OCI-LY7 (cell line): Measurements from ENCODE around the gene GMDS. TPM values are rescaled to one million over a fixed set of nuclear protein-coding genes. Genes with fewer than 3 reads are reported as not detected.

ENCODE experiments used
- BruUV-seq: library from RNA; stranded (reverse); fragments of 400-500 nt; replicated peaks from 2 replicates; lab custom pipeline; 2021; lab: Mats Ljungman, UMichigan
- CTCF ChIA-PET: fragments of 300-600 bp; sonication (Branson Sonifier 250); formaldehyde crosslinking; loops from one replicate; lab custom pipeline; 2022; ENCODE audit warnings: antibody characterized with exemption; ENCODE audit not compliant: unreplicated experiment; lab: Charles Lee
- POLR2A ChIA-PET: fragments of 300-600 bp; sonication (Branson Sonifier 250); formaldehyde crosslinking; loops from one replicate; lab custom pipeline; 2022; ENCODE audit warnings: antibody characterized with exemption; lab: Charles Lee
- DNase-seq: peaks from one replicate; pipeline ENCODE4 v3.0.0-alpha.2; 2015; ENCODE audit warnings: low spot score
- H2AFZ ChIP-seq: fragments of 200-600 bp; sonication (generic), shearing (Covaris generic); 2 replicates; pipeline ENCODE4 v1.6.1; 2014; ENCODE audit warnings: mild to moderate bottlenecking, antibody characterized with exemption, low read length, moderate library complexity
- H3K27ac ChIP-seq: fragments of 200-600 bp; sonication (generic); 2 replicates; pipeline ENCODE4 v1.5.1; 2014; ENCODE audit warnings: mixed run types, low read depth, mild to moderate bottlenecking, moderate library complexity, low read length, inconsistent platforms; ENCODE audit not compliant: poor library complexity, severe bottlenecking
- H3K36me3 ChIP-seq: fragments of 200-600 bp; sonication (generic); 2 replicates; pipeline ENCODE4 v1.6.1; 2014; ENCODE audit warnings: mild to moderate bottlenecking, antibody characterized with exemption, low read length, moderate library complexity, mixed read lengths; ENCODE audit not compliant: insufficient read depth
- H3K4me1 ChIP-seq: fragments of 200-600 bp; sonication (generic); 2 replicates; pipeline ENCODE4 v1.5.1; 2014; ENCODE audit warnings: mild to moderate bottlenecking, low read length; ENCODE audit not compliant: insufficient read depth, poor library complexity, severe bottlenecking
- H3K4me2 ChIP-seq: fragments of 200-600 bp; sonication (generic); 2 replicates; pipeline ENCODE4 v1.6.1; 2014; ENCODE audit warnings: mild to moderate bottlenecking, low read length
- H3K4me3 ChIP-seq: fragments of 200-600 bp; sonication (generic); 2 replicates; pipeline ENCODE4 v1.5.1; 2014; ENCODE audit warnings: mild to moderate bottlenecking, low read depth, low read length; ENCODE audit not compliant: poor library complexity, severe bottlenecking
- H3K79me2 ChIP-seq: fragments of 200-600 bp; sonication (generic); 2 replicates; pipeline ENCODE4 v1.6.1; 2016; ENCODE audit warnings: low read depth, mild to moderate bottlenecking, low read length, moderate library complexity, mixed read lengths; ENCODE audit not compliant: insufficient read depth
- H3K9me2 ChIP-seq: fragments of 200-600 bp; sonication (generic); 2 replicates; pipeline ENCODE4 v1.6.1; 2016; ENCODE audit warnings: mild to moderate bottlenecking, low read length, mixed read lengths; ENCODE audit not compliant: insufficient read depth
- H3K9me3 ChIP-seq: fragments of 200-600 bp; sonication (generic); 2 replicates; pipeline ENCODE4 v1.6.1; 2014; ENCODE audit warnings: mild to moderate bottlenecking, mixed run types, low read length, mixed read lengths
- H4K20me1 ChIP-seq: fragments of 200-600 bp; sonication (generic); 2 replicates; pipeline ENCODE4 v1.6.1; 2014; ENCODE audit warnings: mild to moderate bottlenecking, antibody characterized with exemption, low read length, moderate library complexity, mixed read lengths; ENCODE audit not compliant: insufficient read depth
- EZH2phosphoT487 ChIP-seq: fragments of 200-600 bp; sonication (generic); IDR thresholded peaks from 2 replicates; pipeline ENCODE4 v1.6.1; 2018; ENCODE audit warnings: low read depth, borderline replicate concordance, mild to moderate bottlenecking, mixed run types, antibody characterized with exemption, low read length, moderate library complexity, mixed read lengths
- intact Hi-C: fragments of 100-400 bp; cut with micrococcal nuclease; formaldehyde crosslinking; loops from one replicate; pipeline ENCODE4 v1.10.0; 2022; ENCODE audit not compliant: unreplicated experiment
- total RNA-seq, 2 experiments: library from RNA; depleted of rRNA in 1 of 2; stranded (reverse); fragments of >200 nt in 1 of 2; shearing (Covaris generic) in 1 of 2; gene quantifications; 2 replicates each; pipeline ENCODE4 v1.2.3, GENCODE V29; 2014 to 2022
- TF ChIP-seq, protein P1 (sequence below): fragments of 200-600 bp; sonication (generic); conservative IDR thresholded peaks from 2 replicates; pipeline ENCODE4 v1.5.1; 2014; ENCODE audit warnings: mild to moderate bottlenecking, antibody characterized with exemption, low read length, moderate library complexity, mixed read lengths

The GMDS gene
- total RNA-seq, 2 experiments from 2014 or later: 9.9 to 26.8 TPM

DNA sequence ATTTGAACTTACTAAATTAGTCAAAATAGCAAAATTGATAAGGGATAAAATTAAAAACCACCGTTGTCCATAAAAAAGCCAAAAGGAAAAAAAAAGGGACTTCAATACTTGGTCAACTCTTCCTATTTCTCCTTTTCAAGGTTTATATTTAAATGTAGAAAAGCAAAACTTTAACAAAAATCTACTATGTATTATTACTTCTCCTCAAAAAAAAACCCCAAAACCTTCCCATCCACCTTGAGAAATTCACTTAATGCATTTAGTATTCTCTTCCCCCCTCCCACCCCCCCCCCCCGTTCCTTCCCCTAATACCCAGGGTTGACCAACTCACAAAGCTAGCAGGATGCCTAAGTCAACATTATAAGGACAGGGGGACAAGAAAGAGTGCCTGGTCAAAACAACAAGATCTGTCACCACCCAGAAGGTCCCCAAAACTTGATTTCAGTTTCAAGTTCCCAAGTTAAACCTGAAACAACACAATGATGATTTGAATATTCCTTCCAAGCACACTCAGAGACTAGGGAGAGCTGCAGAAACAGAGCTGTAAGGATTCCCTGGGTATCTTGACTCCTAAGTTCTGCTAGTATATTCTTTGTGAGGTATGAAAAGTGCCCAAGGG is 14.6 kb downstream of the GMDS start:
- ChIA-PET CTCF (no interaction called here), POLR2A (interaction anchor here (0.6 to 0.7 kb wide), 2 partner anchors 16 to 1536 kb away, joined by 3 to 8 read pairs; no protein-coding TSS in a partner anchor)
- no peak for TF ChIP-seq EZH2phosphoT487
- TF ChIP-seq, protein P1, sequence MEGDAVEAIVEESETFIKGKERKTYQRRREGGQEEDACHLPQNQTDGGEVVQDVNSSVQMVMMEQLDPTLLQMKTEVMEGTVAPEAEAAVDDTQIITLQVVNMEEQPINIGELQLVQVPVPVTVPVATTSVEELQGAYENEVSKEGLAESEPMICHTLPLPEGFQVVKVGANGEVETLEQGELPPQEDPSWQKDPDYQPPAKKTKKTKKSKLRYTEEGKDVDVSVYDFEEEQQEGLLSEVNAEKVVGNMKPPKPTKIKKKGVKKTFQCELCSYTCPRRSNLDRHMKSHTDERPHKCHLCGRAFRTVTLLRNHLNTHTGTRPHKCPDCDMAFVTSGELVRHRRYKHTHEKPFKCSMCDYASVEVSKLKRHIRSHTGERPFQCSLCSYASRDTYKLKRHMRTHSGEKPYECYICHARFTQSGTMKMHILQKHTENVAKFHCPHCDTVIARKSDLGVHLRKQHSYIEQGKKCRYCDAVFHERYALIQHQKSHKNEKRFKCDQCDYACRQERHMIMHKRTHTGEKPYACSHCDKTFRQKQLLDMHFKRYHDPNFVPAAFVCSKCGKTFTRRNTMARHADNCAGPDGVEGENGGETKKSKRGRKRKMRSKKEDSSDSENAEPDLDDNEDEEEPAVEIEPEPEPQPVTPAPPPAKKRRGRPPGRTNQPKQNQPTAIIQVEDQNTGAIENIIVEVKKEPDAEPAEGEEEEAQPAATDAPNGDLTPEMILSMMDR: no peak
- Histone ChIP-seq H3K27ac (no peak overlapping the region), H4K20me1 (no peaks in the 10 kb centered on the region; the same call in 1 of the 2 replicates), H3K79me2 (no peaks in the 10 kb centered on the region; the same call in 1 of the 2 replicates), H3K4me3 (no peak overlapping the region), H3K4me1 (no peaks in the 10 kb centered on the region), H3K4me2 (no peak overlapping the region), H2AFZ (no peak overlapping the region), H3K36me3 (no peaks in the 10 kb centered on the region), H3K9me2 (no peaks in the 10 kb centered on the region), H3K9me3 (no peaks in the 10 kb centered on the region)
- BruUV-seq: no TSS peak
- intact Hi-C loops: no loop called here
- DNase-seq: no peak

DNA sequence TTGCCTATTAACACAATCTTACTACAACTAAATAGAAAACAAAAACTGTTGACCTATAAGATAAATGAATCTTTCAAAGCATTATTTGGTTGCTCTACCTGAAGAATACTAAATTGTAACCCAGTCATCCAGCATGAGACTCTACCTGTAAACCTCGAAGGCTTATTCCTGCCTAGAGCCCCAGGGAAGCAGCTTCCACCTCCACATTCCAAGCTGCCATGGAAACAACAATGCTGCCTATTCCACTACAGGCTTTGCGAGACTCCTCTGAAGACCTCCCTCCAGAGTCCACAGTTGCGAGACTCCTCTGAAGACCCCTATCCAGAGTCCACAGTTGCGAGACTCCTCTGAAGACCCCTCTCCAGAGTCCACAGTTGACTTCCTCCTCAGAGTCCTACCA is 15.7 kb downstream of the GMDS start:
- no peak for DNase-seq
- ChIA-PET POLR2A (no interaction called here), CTCF (no interaction called here)
- Histone ChIP-seq H3K9me2 (no peaks in the 10 kb centered on the region), H2AFZ (no peak overlapping the region), H3K79me2 (no peaks in the 10 kb centered on the region; the same call in 1 of the 2 replicates), H3K4me2 (no peak overlapping the region), H3K4me3 (no peak overlapping the region), H3K4me1 (no peaks in the 10 kb centered on the region), H3K36me3 (no peaks in the 10 kb centered on the region), H3K9me3 (no peaks in the 10 kb centered on the region), H4K20me1 (no peaks in the 10 kb centered on the region; the same call in 1 of the 2 replicates), H3K27ac (no peak overlapping the region)
- intact Hi-C loops: no loop called here
- BruUV-seq: no TSS peak
- TF ChIP-seq EZH2phosphoT487: no peak
- TF ChIP-seq, protein P1: no peak

DNA sequence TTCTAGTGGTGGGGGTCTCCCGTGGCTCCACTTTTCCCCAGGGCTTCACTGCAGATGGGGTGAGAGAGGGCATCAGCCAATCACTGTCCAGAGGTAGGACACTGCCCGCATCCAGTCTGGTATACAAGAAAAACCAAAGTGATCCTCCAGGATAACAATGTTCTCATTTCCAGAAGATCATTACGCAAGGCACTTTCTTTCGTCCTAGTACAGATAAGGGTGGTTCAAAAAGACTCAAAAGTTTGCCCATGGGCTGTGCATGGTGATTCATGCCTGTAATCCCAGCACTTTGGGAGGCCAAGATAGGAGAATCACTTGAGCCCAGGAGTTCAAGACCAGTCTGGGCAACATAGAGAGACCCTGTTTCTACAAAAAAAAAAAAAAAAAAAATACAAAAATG is 16.4 kb downstream of the GMDS start:
- H4K20me1 ChIP-seq: no peaks in the 10 kb centered on the region; the same call in 1 of the 2 replicates
- no peak overlapping the region for H3K27ac ChIP-seq
- TF ChIP-seq EZH2phosphoT487: no peak
- TF ChIP-seq, protein P1: no peak
- DNase-seq: no peak
- ChIA-PET CTCF (no interaction called here), POLR2A (no interaction called here)
- no peaks in the 10 kb centered on the region for H3K9me2 ChIP-seq
- no peak overlapping the region for H3K4me3 ChIP-seq
- BruUV-seq: no TSS peak
- no peaks in the 10 kb centered on the region for H3K36me3 ChIP-seq
- H3K4me1 ChIP-seq: no peaks in the 10 kb centered on the region
- intact Hi-C loops: no loop called here
- H3K79me2 ChIP-seq: no peaks in the 10 kb centered on the region; the same call in 1 of the 2 replicates
- no peaks in the 10 kb centered on the region for H3K9me3 ChIP-seq
- H3K4me2 ChIP-seq: no peak overlapping the region
- H2AFZ ChIP-seq: no peak overlapping the region
